HCT116 (cell line): ENCODE measurements around the gene GGT5. TPM values are rescaled to one million over a fixed set of nuclear protein-coding genes. Genes with fewer than 3 reads are reported as not detected.

Experiments
- ATAC-seq: fragments of 200-7000 bp; cut with Tn5 transposase; 2 replicates; pipeline ENCODE4 v1.9.1; 2020; ENCODE audit warnings: mild to moderate bottlenecking, moderate library complexity
- BruUV-seq: library from RNA; stranded (reverse); fragments of 400-500 nt; replicated peaks from 2 replicates; lab custom pipeline; 2021; lab: Mats Ljungman, UMichigan
- CTCF ChIA-PET: fragments of 300-600 bp; sonication (Branson Sonifier 250); formaldehyde crosslinking; loops from one replicate; lab custom pipeline; 2021; ENCODE audit warnings: antibody characterized with exemption; lab: Charles Lee
- POLR2A ChIA-PET: fragments of 300-600, 350-600 bp; sonication (Branson Sonifier 250); formaldehyde crosslinking; loops from one replicate; lab custom pipeline; 2021; ENCODE audit warnings: antibody characterized with exemption; lab: Charles Lee
- RAD21 ChIA-PET, 2 experiments: fragments of 300-600 bp; sonication (Branson Sonifier 250); formaldehyde crosslinking; loops; one replicate each; lab custom pipeline; 2023; ENCODE audit warnings: low total read pairs in 2 of 2; ENCODE audit not compliant: uncharacterized antibody in 2 of 2, unreplicated experiment in 2 of 2, low non-redundant PET in 1 of 2; lab: Charles Lee
- DNase-seq: peaks from one replicate; pipeline ENCODE4 v3.0.0-alpha.2; 2010; ENCODE audit warnings: low read depth, low spot score
- H2AFZ ChIP-seq: fragments of 200-600 bp; shearing (Covaris generic), sonication (generic); 2 replicates; pipeline ENCODE4 v1.6.1; 2017; ENCODE audit warnings: low read depth, mixed run types, mixed read lengths, antibody characterized with exemption, low read length; ENCODE audit not compliant: poor library complexity, severe bottlenecking
- H3K27ac ChIP-seq: 2 replicates; pipeline ENCODE4 v1.5.1; 2012; ENCODE audit warnings: low read depth, low read length
- H3K27me3 ChIP-seq: fragments of 200-600 bp; sonication (generic); 2 replicates; pipeline ENCODE4 v1.6.1; 2016; ENCODE audit warnings: mixed run types, low read length, mixed read lengths; ENCODE audit not compliant: insufficient read depth
- H3K36me3 ChIP-seq, 2 experiments: fragments of 200-500 bp in 1 of 2; fragments of 200-600 bp in 1 of 2; sonication (Bioruptor generic) in 1 of 2; sonication (generic) in 1 of 2; 2 replicates each; pipeline versions ENCODE4 v1.5.1 to v1.6.1; 2014 to 2016; ENCODE audit warnings: low read length in 2 of 2, inconsistent platforms in 1 of 2, mixed read lengths in 1 of 2, mixed run types in 1 of 2; ENCODE audit not compliant: insufficient read depth in 2 of 2, control insufficient read depth in 1 of 2
- H3K4me1 ChIP-seq, 2 experiments: fragments of 200-600 bp in 1 of 2; sonication (generic) in 1 of 2; 2 replicates each; pipeline versions ENCODE4 v1.5.1 to v1.6.1; 2012 to 2017; ENCODE audit warnings: low read length in 2 of 2, inconsistent platforms in 1 of 2, mild to moderate bottlenecking in 1 of 2, mixed read lengths in 1 of 2, mixed run types in 1 of 2, moderate library complexity in 1 of 2; ENCODE audit not compliant: insufficient read depth in 2 of 2, control insufficient read depth in 1 of 2
- H3K4me2 ChIP-seq: fragments of 200-600 bp; sonication (generic); 2 replicates; pipeline ENCODE4 v1.6.1; 2017; ENCODE audit warnings: mixed run types, low read length, mixed read lengths
- H3K4me3 ChIP-seq, 2 experiments: fragments of 200-600 bp in 1 of 2; sonication (generic) in 1 of 2; replicated peaks in 1 of 2; 2 replicates each; pipeline ENCODE4 v1.5.1; 2011 to 2016; ENCODE audit warnings: low read length in 2 of 2, control low read depth in 1 of 2, low read depth in 1 of 2, mild to moderate bottlenecking in 1 of 2, mixed read lengths in 1 of 2, mixed run types in 1 of 2
- H3K79me2 ChIP-seq: fragments of 200-600 bp; sonication (generic); 2 replicates; pipeline ENCODE4 v1.6.1; 2017; ENCODE audit warnings: mild to moderate bottlenecking, mixed run types, low read length, moderate library complexity, mixed read lengths; ENCODE audit not compliant: insufficient read depth
- H3K9ac ChIP-seq: fragments of 200-600 bp; sonication (generic); 2 replicates; pipeline ENCODE4 v1.6.1; 2016; ENCODE audit warnings: low read length, mixed read lengths
- H3K9me2 ChIP-seq: fragments of 200-600 bp; sonication (generic), shearing (Covaris generic); 2 replicates; pipeline ENCODE4 v1.6.1; 2017; ENCODE audit warnings: mixed run types, mild to moderate bottlenecking, moderate library complexity; ENCODE audit not compliant: insufficient read depth
- H3K9me3 ChIP-seq, 2 experiments: fragments of 200-500 bp in 1 of 2; fragments of 200-600 bp in 1 of 2; sonication (Bioruptor generic) in 1 of 2; sonication (generic) in 1 of 2; 2 replicates each; pipeline ENCODE4 v1.6.1; 2014 to 2017; ENCODE audit warnings: low read length in 2 of 2, mixed read lengths in 2 of 2, inconsistent platforms in 1 of 2, low read depth in 1 of 2, mild to moderate bottlenecking in 1 of 2, mixed run types in 1 of 2, moderate library complexity in 1 of 2; ENCODE audit not compliant: control insufficient read depth in 1 of 2, insufficient read depth in 1 of 2
- H4K20me1 ChIP-seq: fragments of 200-600 bp; sonication (generic), shearing (Covaris generic); 2 replicates; pipeline ENCODE4 v1.6.1; 2017; ENCODE audit warnings: mixed run types, mild to moderate bottlenecking, moderate library complexity; ENCODE audit not compliant: insufficient read depth
- CBX3 ChIP-seq: IDR thresholded peaks from 2 replicates; pipeline ENCODE4 v1.6.1; 2012; ENCODE audit warnings: low read depth
- CEBPB ChIP-seq: IDR thresholded peaks from 2 replicates; pipeline ENCODE4 v1.6.1; 2012; ENCODE audit warnings: low read depth
- EGR1 ChIP-seq: IDR thresholded peaks from 2 replicates; pipeline ENCODE4 v1.6.1; 2012; ENCODE audit warnings: low read depth
- ELF1 ChIP-seq: IDR thresholded peaks from 2 replicates; pipeline ENCODE4 v1.6.1; 2012; ENCODE audit warnings: low read depth, borderline replicate concordance
- EZH2 ChIP-seq: fragments of 200-600 bp; sonication (generic); IDR thresholded peaks from 2 replicates; pipeline ENCODE4 v1.6.1; 2017; ENCODE audit warnings: antibody characterized with exemption, mixed run types
- EZH2phosphoT487 ChIP-seq: fragments of 200-600 bp; IDR thresholded peaks from 2 replicates; pipeline ENCODE4 v1.6.1; 2018; ENCODE audit warnings: antibody characterized with exemption, borderline replicate concordance
- FOSL1 ChIP-seq: IDR thresholded peaks from 2 replicates; pipeline ENCODE4 v1.6.1; 2012; ENCODE audit warnings: low read depth
- RAD21 ChIP-seq: IDR thresholded peaks from 2 replicates; pipeline ENCODE4 v1.6.1; 2012; ENCODE audit warnings: low read depth, mild to moderate bottlenecking
- SIN3A ChIP-seq: IDR thresholded peaks from 2 replicates; pipeline ENCODE4 v1.6.1; 2012; ENCODE audit warnings: low read depth
- SRF ChIP-seq: IDR thresholded peaks from 2 replicates; pipeline ENCODE4 v1.6.1; 2012; ENCODE audit warnings: low read depth
- ZFX ChIP-seq: fragments of 450-650 bp; IDR thresholded peaks from 2 replicates; pipeline ENCODE4 v1.6.1; 2017
- ZNF274 ChIP-seq: fragments of 200-500 bp; sonication (Bioruptor generic); IDR thresholded peaks from 2 replicates; pipeline ENCODE4 v1.6.1; 2014; ENCODE audit warnings: mild to moderate bottlenecking, low read depth, low read length, inconsistent platforms
- intact Hi-C: fragments of 100-400 bp; cut with micrococcal nuclease; formaldehyde crosslinking; loops from 2 replicates; pipeline ENCODE4 v1.10.0; 2022
- total RNA-seq: library from RNA; stranded (reverse); gene quantifications from one replicate; pipeline ENCODE4 v1.2.1, GENCODE V29; 2021; ENCODE audit not compliant: unreplicated experiment
- TF ChIP-seq, protein P1 (sequence below): IDR thresholded peaks from 2 replicates; pipeline ENCODE4 v1.6.1; 2012
- TF ChIP-seq, protein P2 (sequence below), 3 experiments: fragments of 200-600 bp in 1 of 3; sonication (generic) in 1 of 3; IDR thresholded peaks in 2 of 3; conservative IDR thresholded peaks in 1 of 3; 2 replicates each; pipeline ENCODE4 v1.5.1; 2012 to 2017; ENCODE audit warnings: low read depth in 2 of 3, low read length in 2 of 3, antibody characterized with exemption in 1 of 3, borderline replicate concordance in 1 of 3, control low read depth in 1 of 3, mild to moderate bottlenecking in 1 of 3, mixed read lengths in 1 of 3, mixed run types in 1 of 3, moderate library complexity in 1 of 3; ENCODE audit not compliant: insufficient read depth in 1 of 3
- TF ChIP-seq, protein P3 (sequence below): IDR thresholded peaks from 2 replicates; pipeline ENCODE4 v1.6.1; 2012
- TF ChIP-seq, protein P4 (sequence below): IDR thresholded peaks from 2 replicates; pipeline ENCODE4 v1.6.1; 2012; ENCODE audit warnings: low read depth

Gene GGT5
- total RNA-seq, 1 experiment from 2014 or later = 0.57 TPM

DNA sequence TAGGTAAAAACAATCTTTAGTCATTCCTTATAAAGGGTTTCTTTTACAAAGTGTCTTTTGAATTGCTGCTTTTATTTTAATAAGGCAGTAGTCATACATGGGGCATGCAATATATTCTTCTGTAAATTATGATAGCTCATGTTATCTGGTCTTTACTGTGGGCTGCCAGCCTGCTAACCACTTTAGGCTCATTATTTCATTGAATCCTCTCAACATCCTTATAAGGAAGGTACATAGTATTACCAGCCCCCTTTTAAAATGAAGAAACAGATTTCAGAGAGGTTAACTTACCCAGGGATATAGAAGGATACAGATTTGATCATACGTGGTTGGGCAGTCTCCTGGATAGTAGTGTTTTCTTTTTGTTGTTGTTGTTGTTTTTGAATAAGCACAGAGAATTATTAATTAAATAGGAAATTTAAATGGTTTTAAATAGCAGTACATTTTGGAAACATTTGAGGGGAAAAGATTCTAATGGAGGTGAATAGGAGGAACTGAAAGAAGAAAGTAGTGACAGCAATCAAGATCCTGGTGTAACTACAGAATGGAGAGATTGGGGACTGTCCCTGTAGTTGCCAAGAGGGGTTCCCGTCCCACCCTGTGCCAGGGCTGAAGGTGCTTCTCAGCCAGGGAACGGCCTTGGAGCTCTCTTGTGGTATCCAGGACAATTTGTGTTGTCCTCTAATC is 46.8 kb upstream of the GGT5 start:
- TF ChIP-seq EZH2 = no peak
- no peak for TF ChIP-seq SRF
- TF ChIP-seq CEBPB = no peak
- TF ChIP-seq ELF1 = no peak
- no peak for TF ChIP-seq ZNF274
- TF ChIP-seq FOSL1 = no peak
- TF ChIP-seq RAD21 = no peak
- TF ChIP-seq EZH2phosphoT487 = no peak
- TF ChIP-seq ZFX = no peak
- TF ChIP-seq CBX3 = no peak
- TF ChIP-seq SIN3A = no peak
- TF ChIP-seq, all 23 proteins: peak for 0
- peaks cover 66% of the 10 kb centered on the region for H3K79me2 ChIP-seq
- no peak overlapping the region for H3K4me3 ChIP-seq
- intact Hi-C loops = no loop called here
- H3K9me2 ChIP-seq = no peaks in the 10 kb centered on the region
- DNase-seq (no peak), ATAC-seq (no peak)
- H3K9me3 ChIP-seq = no peaks in the 10 kb centered on the region
- ChIA-PET CTCF (no interaction called here), POLR2A (no interaction called here), RAD21 (no interaction called here)
- H4K20me1 ChIP-seq = no peaks in the 10 kb centered on the region
- peaks cover 19 to 35% of the 10 kb centered on the region in 2 experiments for H3K4me1 ChIP-seq
- BruUV-seq = no TSS peak
- no peaks in the 10 kb centered on the region for H3K36me3 ChIP-seq
- H2AFZ ChIP-seq = no peak overlapping the region
- H3K27ac ChIP-seq = no peak overlapping the region
- no peak overlapping the region for H3K4me2 ChIP-seq
- H3K9ac ChIP-seq = no peak overlapping the region
- no peaks in the 10 kb centered on the region for H3K27me3 ChIP-seq

DNA sequence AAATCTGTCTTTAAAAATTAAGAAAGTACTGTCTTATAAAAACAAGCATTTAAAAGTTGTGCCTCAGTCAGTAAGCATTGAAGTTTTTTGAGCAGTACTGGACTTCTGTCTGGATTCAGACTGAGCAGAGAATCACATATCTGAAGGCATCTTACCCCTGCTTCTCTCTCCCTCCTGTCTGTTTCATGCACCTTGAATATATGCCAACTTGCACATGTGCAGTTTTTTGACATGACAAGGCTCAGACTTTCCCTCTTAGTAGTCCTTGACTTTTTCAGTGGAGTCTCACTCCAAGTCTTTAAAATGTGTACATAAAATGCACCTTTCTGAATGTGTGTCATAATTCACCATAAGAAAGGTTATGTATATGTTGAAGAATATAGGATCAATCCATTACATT is 45.6 kb upstream of the GGT5 start:
- CTCF ChIA-PET = no interaction called here
- H4K20me1 ChIP-seq = no peaks in the 10 kb centered on the region
- H3K9ac ChIP-seq = no peak overlapping the region
- POLR2A ChIA-PET = no interaction called here
- BruUV-seq = no TSS peak
- H3K4me2 ChIP-seq = no peak overlapping the region
- no peak overlapping the region for H2AFZ ChIP-seq
- ATAC-seq (no peak), DNase-seq (no peak)
- no peaks in the 10 kb centered on the region for H3K9me2 ChIP-seq
- H3K4me3 ChIP-seq = no peak overlapping the region
- no peak overlapping the region for H3K27ac ChIP-seq
- no peaks in the 10 kb centered on the region for H3K36me3 ChIP-seq
- peaks cover 71% of the 10 kb centered on the region for H3K79me2 ChIP-seq
- intact Hi-C loops = no loop called here
- RAD21 ChIA-PET = no interaction called here
- H3K9me3 ChIP-seq = no peaks in the 10 kb centered on the region
- no peaks in the 10 kb centered on the region for H3K27me3 ChIP-seq
- H3K4me1 ChIP-seq = peaks cover 31 to 47% of the 10 kb centered on the region in 2 experiments
- TF ChIP-seq, protein P1, sequence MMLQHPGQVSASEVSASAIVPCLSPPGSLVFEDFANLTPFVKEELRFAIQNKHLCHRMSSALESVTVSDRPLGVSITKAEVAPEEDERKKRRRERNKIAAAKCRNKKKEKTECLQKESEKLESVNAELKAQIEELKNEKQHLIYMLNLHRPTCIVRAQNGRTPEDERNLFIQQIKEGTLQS = no peak
- no peak for TF ChIP-seq SRF
- no peak for TF ChIP-seq EGR1
- no peak for TF ChIP-seq EZH2phosphoT487
- no peak for TF ChIP-seq RAD21
- TF ChIP-seq, protein P2, sequence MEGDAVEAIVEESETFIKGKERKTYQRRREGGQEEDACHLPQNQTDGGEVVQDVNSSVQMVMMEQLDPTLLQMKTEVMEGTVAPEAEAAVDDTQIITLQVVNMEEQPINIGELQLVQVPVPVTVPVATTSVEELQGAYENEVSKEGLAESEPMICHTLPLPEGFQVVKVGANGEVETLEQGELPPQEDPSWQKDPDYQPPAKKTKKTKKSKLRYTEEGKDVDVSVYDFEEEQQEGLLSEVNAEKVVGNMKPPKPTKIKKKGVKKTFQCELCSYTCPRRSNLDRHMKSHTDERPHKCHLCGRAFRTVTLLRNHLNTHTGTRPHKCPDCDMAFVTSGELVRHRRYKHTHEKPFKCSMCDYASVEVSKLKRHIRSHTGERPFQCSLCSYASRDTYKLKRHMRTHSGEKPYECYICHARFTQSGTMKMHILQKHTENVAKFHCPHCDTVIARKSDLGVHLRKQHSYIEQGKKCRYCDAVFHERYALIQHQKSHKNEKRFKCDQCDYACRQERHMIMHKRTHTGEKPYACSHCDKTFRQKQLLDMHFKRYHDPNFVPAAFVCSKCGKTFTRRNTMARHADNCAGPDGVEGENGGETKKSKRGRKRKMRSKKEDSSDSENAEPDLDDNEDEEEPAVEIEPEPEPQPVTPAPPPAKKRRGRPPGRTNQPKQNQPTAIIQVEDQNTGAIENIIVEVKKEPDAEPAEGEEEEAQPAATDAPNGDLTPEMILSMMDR (IDR thresholded peaks at IDR 0.05 in 2 of 3, conservative IDR thresholded peaks at IDR 0.05 in 1 of 3; ENCODE audit: borderline replicate concordance in 1 of 3, insufficient read depth in 1 of 3, low read depth in 2 of 3, low read length in 2 of 3) = no peak
- TF ChIP-seq ZFX = no peak
- TF ChIP-seq, protein P3, sequence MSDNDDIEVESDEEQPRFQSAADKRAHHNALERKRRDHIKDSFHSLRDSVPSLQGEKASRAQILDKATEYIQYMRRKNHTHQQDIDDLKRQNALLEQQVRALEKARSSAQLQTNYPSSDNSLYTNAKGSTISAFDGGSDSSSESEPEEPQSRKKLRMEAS = no peak
- TF ChIP-seq, protein P4, sequence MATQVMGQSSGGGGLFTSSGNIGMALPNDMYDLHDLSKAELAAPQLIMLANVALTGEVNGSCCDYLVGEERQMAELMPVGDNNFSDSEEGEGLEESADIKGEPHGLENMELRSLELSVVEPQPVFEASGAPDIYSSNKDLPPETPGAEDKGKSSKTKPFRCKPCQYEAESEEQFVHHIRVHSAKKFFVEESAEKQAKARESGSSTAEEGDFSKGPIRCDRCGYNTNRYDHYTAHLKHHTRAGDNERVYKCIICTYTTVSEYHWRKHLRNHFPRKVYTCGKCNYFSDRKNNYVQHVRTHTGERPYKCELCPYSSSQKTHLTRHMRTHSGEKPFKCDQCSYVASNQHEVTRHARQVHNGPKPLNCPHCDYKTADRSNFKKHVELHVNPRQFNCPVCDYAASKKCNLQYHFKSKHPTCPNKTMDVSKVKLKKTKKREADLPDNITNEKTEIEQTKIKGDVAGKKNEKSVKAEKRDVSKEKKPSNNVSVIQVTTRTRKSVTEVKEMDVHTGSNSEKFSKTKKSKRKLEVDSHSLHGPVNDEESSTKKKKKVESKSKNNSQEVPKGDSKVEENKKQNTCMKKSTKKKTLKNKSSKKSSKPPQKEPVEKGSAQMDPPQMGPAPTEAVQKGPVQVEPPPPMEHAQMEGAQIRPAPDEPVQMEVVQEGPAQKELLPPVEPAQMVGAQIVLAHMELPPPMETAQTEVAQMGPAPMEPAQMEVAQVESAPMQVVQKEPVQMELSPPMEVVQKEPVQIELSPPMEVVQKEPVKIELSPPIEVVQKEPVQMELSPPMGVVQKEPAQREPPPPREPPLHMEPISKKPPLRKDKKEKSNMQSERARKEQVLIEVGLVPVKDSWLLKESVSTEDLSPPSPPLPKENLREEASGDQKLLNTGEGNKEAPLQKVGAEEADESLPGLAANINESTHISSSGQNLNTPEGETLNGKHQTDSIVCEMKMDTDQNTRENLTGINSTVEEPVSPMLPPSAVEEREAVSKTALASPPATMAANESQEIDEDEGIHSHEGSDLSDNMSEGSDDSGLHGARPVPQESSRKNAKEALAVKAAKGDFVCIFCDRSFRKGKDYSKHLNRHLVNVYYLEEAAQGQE = no peak
